GM18909 (cell line): ENCODE measurements around the gene ZNF346.

ENCODE experiments used
- ATAC-seq: cut with Tn5 transposase; IDR thresholded peaks from one replicate; pipeline ENCODE4 v1.9.1; 2021; ENCODE audit warnings: mild to moderate bottlenecking; ENCODE audit not compliant: unreplicated experiment, poor library complexity

The ZNF346 gene

GRCh38 chr5:177092178-177093081, 69.9 kb downstream of the ZNF346 start:
- ATAC-seq, result no peak

DNA sequence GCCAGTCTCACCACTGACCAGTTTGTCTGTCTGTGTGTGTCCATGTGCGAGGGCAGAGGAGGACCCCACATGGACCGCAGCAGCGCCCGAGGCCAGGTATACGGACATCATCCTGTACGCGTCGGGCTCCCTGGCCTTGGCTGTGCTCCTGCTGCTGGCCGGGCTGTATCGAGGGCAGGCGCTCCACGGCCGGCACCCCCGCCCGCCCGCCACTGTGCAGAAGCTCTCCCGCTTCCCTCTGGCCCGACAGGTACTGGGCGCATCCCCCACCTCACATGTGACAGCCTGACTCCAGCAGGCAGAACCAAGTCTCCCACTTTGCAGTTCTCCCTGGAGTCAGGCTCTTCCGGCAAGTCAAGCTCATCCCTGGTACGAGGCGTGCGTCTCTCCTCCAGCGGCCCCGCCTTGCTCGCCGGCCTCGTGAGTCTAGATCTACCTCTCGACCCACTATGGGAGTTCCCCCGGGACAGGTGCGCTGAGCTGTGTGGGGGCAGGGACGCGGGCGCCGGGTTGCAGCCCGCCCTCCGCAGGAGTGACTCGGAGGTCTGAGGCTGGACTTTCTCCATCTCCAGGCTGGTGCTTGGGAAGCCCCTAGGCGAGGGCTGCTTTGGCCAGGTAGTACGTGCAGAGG, 70.7 kb downstream of the ZNF346 start:
- ATAC-seq, result no peak

GRCh38 chr5:177093803-177094202, 71.3 kb downstream of the ZNF346 start:
- ATAC-seq, result no peak

DNA sequence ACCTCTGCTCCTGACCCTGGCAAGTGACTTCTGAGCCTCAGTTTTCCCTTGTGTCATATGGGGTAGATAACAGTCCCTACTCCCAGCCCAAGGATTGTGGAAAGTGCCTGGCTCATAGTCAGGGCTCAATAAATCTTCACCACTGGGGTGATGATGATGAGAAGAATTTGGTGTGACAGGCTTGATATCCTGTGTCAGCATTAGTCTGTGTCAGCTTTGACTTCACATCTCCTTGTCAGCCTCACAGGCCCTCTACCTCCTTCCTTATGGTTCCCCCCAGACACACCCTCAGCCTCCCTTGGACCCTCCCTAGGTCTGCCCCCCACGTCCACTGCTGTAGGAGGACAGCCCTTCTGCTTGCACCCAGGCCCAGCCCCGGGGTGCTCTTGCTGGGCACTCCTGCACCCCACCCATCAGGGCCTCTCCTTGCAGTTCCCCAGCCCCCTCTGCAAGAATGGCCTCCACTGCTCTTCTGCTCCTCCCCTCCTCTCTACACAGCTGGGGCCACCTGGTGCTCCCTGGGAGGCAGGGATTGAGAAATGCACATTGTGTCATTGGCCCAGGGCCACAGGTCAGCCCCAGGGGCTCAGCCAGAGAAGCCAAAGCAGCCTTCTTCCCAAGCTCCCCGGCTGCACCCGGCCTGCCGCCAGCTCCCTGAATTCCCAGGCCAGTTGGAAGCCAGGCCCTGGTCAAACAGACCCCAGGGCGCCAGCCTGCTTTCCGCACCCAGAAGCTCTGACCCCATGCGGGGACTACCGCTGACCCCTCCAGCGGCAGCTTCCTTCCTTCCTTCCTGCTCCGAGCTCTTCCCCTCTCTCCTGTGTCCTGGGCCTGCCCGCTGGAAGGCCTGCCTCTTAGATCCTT, 72.0 kb downstream of the ZNF346 start:
- no peak for ATAC-seq

DNA sequence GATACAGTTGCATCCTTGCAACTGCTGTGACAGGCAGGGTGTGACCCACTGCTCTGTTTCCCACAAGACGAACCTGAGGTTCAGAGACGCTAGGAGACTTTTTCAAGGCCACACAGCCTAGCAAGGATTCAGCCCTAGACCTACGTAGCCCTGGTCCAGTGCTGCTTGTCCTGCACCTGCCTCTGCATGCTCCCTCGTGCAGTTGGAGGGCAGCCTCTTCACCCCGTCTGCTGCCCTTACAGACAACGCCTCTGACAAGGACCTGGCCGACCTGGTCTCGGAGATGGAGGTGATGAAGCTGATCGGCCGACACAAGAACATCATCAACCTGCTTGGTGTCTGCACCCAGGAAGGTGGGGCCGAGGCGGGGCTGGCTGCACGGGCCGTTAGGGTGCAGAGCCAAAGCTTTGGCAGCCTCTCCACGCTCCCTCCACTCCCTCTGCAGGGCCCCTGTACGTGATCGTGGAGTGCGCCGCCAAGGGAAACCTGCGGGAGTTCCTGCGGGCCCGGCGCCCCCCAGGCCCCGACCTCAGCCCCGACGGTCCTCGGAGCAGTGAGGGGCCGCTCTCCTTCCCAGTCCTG, 72.7 kb downstream of the ZNF346 start:
- ATAC-seq, result no peak

DNA sequence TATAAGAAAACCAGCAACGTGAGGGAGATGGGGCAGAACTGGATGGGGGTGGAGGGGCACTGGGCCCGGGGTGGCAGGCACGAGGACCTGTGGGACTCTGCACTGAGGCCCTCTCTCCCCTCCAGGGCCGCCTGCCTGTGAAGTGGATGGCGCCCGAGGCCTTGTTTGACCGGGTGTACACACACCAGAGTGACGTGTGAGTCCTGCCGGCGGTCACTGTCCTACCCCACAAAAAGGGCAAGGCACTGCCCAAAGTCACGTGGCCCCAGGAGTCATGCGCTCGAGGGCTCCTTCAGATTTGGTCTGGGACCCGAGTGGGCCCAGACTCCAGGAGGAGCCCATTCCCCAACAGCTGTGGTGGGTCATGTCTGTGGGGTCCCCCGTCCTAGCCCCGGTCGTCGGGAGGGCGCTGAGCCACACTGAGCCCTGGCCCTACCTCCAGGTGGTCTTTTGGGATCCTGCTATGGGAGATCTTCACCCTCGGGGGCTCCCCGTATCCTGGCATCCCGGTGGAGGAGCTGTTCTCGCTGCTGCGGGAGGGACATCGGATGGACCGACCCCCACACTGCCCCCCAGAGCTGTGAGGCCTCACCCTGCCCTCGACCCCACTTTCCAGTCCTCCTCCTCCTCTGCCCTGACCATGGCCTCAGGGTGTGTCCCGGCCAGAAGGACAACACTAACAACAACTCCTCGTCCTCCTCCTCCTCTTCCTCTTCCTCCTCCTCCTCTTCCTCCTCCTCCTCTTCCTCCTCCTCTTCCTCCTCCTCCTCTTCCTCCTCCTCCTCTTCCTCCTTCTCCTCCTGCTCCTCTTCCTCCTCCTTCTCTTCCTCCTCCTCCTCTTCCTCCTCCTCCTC, 73.9 kb downstream of the ZNF346 start:
- no peak for ATAC-seq

DNA sequence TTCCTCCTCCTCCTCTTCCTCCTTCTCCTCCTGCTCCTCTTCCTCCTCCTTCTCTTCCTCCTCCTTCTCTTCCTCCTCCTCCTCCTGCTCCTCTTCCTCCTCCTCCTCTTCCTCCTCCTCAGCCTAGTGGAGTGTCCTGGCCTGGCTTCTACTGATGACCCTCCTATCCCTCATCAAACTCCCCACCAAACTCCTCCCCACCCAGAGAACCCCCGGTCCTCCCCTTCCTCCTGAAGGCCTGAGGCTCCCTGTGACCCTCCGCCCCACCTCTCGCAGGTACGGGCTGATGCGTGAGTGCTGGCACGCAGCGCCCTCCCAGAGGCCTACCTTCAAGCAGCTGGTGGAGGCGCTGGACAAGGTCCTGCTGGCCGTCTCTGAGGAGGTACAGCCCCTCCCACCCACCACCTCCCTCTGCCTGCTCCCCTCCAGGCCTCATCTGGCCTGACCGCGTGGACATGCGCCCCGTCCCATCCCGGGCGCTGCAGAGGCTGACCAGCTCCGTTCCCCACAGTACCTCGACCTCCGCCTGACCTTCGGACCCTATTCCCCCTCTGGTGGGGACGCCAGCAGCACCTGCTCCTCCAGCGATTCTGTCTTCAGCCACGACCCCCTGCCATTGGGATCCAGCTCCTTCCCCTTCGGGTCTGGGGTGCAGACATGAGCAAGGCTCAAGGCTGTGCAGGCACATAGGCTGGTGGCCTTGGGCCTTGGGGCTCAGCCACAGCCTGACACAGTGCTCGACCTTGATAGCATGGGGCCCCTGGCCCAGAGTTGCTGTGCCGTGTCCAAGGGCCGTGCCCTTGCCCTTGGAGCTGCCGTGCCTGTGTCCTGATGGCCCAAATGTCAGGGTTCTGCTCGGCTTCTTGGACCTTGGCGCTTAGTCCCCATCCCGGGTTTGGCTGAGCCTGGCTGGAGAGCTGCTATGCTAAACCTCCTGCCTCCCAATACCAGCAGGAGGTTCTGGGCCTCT, 74.8 kb downstream of the ZNF346 start:
- ATAC-seq, result no peak

GRCh38 chr5:177098120-177098469, 75.6 kb downstream of the ZNF346 start:
- ATAC-seq, result no peak

- no peak for ATAC-seq
Observed at GRCh38 chr5:177098470-177099141, 76.1 kb downstream of the ZNF346 start.

DNA sequence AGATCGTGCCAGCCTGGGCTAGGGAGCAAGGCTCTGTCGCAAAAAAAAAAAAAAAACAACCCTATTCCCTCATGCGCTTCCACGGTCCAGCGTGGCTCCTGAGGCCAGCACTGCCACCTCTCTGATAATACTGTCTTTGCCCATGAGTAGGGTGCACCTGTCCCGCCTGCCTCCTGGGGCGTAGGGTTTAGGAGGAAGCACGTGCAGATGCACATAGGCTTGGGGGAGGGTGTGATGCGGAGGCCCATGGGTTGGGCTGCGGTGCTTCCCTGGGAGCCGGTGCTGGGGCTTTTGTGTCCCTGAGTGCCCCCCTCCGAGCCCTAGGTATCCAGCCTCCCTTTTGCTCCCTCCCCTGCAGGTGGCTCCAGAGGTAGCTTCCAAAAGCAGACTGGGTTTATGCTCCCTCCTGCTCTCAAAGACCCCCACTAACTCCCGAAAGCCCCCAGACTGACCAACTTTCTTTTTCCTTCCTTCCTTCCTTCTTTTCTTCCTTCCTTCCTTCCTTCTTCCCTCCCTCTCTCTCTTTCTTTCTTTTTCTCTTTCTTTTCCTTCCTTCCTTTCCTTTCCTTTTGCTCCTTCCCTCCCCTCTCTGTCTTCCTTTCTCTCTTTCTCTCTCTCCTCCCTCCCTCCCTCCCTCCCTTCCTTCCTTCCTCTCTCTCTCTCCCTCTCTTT, 77.1 kb downstream of the ZNF346 start:
- no peak for ATAC-seq

- no peak for ATAC-seq
Observed at GRCh38 chr5:177100714-177101121, 78.2 kb downstream of the ZNF346 start.

DNA sequence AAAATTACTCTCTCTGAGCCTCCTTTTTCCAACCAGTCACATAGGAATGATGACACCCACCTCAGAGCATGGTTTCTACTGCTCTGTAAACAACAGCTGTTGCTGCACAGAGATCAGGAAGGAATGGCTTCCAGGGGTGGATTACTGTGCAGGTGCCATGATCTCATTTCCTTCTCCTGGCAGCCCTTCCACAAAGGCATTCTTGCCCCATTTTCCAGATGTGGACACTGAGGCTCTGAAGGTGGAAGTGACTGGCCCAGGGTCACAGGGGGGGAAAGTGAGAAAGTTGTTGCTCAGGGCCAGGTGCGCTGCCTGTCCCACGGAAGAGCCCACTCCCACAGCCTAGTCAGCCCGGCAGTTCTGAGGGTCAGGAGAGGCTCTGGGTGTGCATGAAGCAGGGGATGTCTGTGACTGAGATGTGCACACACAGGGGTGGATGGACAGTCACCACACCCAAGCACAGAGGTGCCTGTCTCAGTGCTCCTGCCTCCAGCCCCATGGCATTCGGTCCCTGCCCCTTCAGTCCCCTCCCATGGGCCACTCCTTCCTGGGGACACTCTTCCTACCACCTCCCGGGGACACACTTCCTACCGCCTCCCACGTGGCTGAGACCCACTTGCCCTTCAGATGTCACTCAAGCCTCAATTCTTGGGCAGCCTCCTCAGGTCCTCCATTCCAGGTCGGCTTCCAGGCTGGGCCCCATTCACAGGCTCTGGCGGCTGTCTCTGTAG, 81.2 kb downstream of the ZNF346 start:
- ATAC-seq, result no peak

- ATAC-seq, result no peak
Observed at GRCh38 chr5:177105691-177106476, 83.4 kb downstream of the ZNF346 start.

GRCh38 chr5:177107159-177107558, 84.7 kb downstream of the ZNF346 start:
- ATAC-seq, result no peak

DNA sequence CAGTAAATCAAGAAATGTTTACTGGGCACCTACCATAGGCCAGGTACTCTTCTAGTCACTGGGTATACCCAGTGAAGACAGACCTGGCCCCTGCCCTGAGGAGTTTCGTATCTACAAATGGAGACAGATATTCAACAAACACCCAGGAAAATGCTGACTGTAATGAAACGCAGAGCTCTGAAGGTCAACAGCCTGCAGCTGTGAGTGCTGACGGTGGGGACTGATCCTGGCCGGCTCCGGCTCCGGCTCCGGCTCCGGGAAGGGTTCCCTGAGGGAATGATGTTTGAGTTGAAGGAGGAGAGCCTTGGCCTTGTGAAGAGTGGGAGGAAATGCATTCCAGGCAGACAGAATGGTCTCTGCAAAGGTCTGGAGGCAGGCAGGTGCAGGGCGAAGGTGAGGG, 87.3 kb downstream of the ZNF346 start:
- ATAC-seq, result no peak
